BLaER1 treated with 17β-estradiol and CSF1 and Interleukin-3, amounts not matched to agents 10 nM and 100 nM (cell line): ENCODE data around the gene VAMP7.

Source experiments
- H3K27ac ChIP-seq, 11 experiments: shearing (Covaris generic); formaldehyde crosslinking; 2 replicates each; pipeline ENCODE4 v1.8.1; 2022
- H3K27me3 ChIP-seq, 11 experiments: shearing (Covaris generic); formaldehyde crosslinking; 2 replicates each; pipeline ENCODE4 v1.8.1; 2022
- H3K36me3 ChIP-seq, 11 experiments: shearing (Covaris generic); formaldehyde crosslinking; 2 replicates each; pipeline ENCODE4 v1.8.1; 2022
- H3K4me1 ChIP-seq, 10 experiments: shearing (Covaris generic); formaldehyde crosslinking; 2 replicates each; pipeline ENCODE4 v1.8.1; 2022
- H3K4me2 ChIP-seq, 11 experiments: shearing (Covaris generic); formaldehyde crosslinking; 2 replicates each; pipeline ENCODE4 v1.8.1; 2022
- H3K4me3 ChIP-seq, 10 experiments: shearing (Covaris generic); formaldehyde crosslinking; 2 replicates each; pipeline ENCODE4 v1.8.1; 2022
- H3K9ac ChIP-seq, 11 experiments: shearing (Covaris generic); formaldehyde crosslinking; 2 replicates each; pipeline ENCODE4 v1.8.1; 2022
- H3K9me3 ChIP-seq, 11 experiments: shearing (Covaris generic); formaldehyde crosslinking; replicated peaks in 1 of 11; 2 replicates each; pipeline ENCODE4 v1.8.1; 2022
- H4K20me1 ChIP-seq, 11 experiments: shearing (Covaris generic); formaldehyde crosslinking; 2 replicates each; pipeline ENCODE4 v1.8.1; 2022
- Cebpa-rat ChIP-seq, 11 experiments: shearing (Covaris generic); IDR thresholded peaks; 2 replicates each; pipeline ENCODE4 v1.8.1; 2022

The VAMP7 gene

GRCh38 chrX:155988859-155989258 lies 107.7 kb downstream of the VAMP7 start:
- no peak for TF ChIP-seq Cebpa-rat (IDR thresholded peaks at IDR 0.05)
- H3K27me3 ChIP-seq = no peaks in the 10 kb centered on the region
- no peaks in the 10 kb centered on the region for H3K36me3 ChIP-seq
- H3K4me2 ChIP-seq = no peak overlapping the region
- H3K9me3 ChIP-seq = peaks cover 7 to 16% (median 11%) of the 10 kb centered on the region in 11 experiments; a peak in 21 of 22 replicates
- no peak overlapping the region for H3K9ac ChIP-seq
- no peaks in the 10 kb centered on the region for H4K20me1 ChIP-seq
- H3K27ac ChIP-seq = no peak overlapping the region
- no peak overlapping the region for H3K4me3 ChIP-seq
- H3K4me1 ChIP-seq = no peaks in the 10 kb centered on the region
